GM23338 (cell line): ENCODE results near the gene CRADD.

ENCODE experiments used
- JUNB ChIP-seq: IDR thresholded peaks from one replicate; pipeline ENCODE4 v1.6.1; 2016; ENCODE audit warnings: antibody characterized with exemption; ENCODE audit not compliant: unreplicated experiment
- POLR2AphosphoS5 ChIP-seq: IDR thresholded peaks from 2 replicates; pipeline ENCODE4 v1.6.1; 2016; ENCODE audit warnings: antibody characterized with exemption, low read depth
- TF ChIP-seq, protein P1 (sequence below), 2 experiments: fragments of 200-600 bp in 1 of 2; sonication (generic) in 1 of 2; conservative IDR thresholded peaks; 2 replicates each; pipeline versions ENCODE4 v1.5.1 to v1.6.1; 2016 to 2017; ENCODE audit warnings: antibody characterized with exemption in 2 of 2, low read depth in 2 of 2, mild to moderate bottlenecking in 2 of 2, moderate library complexity in 1 of 2
- TF ChIP-seq, protein P2 (sequence below): IDR thresholded peaks from one replicate; pipeline ENCODE4 v1.6.1; 2018; ENCODE audit warnings: antibody characterized with exemption; ENCODE audit not compliant: unreplicated experiment

GRCh38 chr12:93802698-93803423 lies 125.7 kb downstream of the CRADD start:
- TF ChIP-seq, protein P1, sequence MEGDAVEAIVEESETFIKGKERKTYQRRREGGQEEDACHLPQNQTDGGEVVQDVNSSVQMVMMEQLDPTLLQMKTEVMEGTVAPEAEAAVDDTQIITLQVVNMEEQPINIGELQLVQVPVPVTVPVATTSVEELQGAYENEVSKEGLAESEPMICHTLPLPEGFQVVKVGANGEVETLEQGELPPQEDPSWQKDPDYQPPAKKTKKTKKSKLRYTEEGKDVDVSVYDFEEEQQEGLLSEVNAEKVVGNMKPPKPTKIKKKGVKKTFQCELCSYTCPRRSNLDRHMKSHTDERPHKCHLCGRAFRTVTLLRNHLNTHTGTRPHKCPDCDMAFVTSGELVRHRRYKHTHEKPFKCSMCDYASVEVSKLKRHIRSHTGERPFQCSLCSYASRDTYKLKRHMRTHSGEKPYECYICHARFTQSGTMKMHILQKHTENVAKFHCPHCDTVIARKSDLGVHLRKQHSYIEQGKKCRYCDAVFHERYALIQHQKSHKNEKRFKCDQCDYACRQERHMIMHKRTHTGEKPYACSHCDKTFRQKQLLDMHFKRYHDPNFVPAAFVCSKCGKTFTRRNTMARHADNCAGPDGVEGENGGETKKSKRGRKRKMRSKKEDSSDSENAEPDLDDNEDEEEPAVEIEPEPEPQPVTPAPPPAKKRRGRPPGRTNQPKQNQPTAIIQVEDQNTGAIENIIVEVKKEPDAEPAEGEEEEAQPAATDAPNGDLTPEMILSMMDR (conservative IDR thresholded peaks at IDR 0.05; ENCODE audit: low read depth in 2 of 2), result peak in 1 of 2 experiments; percentile 65; a peak in 2 of 4 replicates
- no peak for TF ChIP-seq POLR2AphosphoS5
- TF ChIP-seq, protein P2, sequence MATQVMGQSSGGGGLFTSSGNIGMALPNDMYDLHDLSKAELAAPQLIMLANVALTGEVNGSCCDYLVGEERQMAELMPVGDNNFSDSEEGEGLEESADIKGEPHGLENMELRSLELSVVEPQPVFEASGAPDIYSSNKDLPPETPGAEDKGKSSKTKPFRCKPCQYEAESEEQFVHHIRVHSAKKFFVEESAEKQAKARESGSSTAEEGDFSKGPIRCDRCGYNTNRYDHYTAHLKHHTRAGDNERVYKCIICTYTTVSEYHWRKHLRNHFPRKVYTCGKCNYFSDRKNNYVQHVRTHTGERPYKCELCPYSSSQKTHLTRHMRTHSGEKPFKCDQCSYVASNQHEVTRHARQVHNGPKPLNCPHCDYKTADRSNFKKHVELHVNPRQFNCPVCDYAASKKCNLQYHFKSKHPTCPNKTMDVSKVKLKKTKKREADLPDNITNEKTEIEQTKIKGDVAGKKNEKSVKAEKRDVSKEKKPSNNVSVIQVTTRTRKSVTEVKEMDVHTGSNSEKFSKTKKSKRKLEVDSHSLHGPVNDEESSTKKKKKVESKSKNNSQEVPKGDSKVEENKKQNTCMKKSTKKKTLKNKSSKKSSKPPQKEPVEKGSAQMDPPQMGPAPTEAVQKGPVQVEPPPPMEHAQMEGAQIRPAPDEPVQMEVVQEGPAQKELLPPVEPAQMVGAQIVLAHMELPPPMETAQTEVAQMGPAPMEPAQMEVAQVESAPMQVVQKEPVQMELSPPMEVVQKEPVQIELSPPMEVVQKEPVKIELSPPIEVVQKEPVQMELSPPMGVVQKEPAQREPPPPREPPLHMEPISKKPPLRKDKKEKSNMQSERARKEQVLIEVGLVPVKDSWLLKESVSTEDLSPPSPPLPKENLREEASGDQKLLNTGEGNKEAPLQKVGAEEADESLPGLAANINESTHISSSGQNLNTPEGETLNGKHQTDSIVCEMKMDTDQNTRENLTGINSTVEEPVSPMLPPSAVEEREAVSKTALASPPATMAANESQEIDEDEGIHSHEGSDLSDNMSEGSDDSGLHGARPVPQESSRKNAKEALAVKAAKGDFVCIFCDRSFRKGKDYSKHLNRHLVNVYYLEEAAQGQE, result no peak
- no peak for TF ChIP-seq JUNB
